Hepatocyte (in vitro differentiated cells): ENCODE results near the gene HSD17B14.

ENCODE experiments used
- CTCF ChIP-seq: fragments of 200-600 bp; sonication (generic); IDR thresholded peaks from 2 replicates; pipeline ENCODE4 v1.5.1; 2016; ENCODE audit warnings: antibody characterized with exemption, mild to moderate bottlenecking; ENCODE audit not compliant: poor library complexity
- EZH2 ChIP-seq: fragments of 200-600 bp; sonication (generic); IDR thresholded peaks from 2 replicates; pipeline ENCODE4 v1.6.1; 2016; ENCODE audit warnings: antibody characterized with exemption, mild to moderate bottlenecking, borderline replicate concordance

GRCh38 chr19:48802623-48803022 is 33.7 kb downstream of the HSD17B14 start:
- TF ChIP-seq CTCF (no peak), EZH2 (no peak)
